Subcutaneous adipose tissue (tissue), 4 donors: ENCODE measurements around the gene RTP2. TPM values are rescaled to one million over a fixed set of nuclear protein-coding genes. Genes with fewer than 3 reads are reported as not detected.

Experiments
- CTCF ChIP-seq: fragments of 450-650 bp; IDR thresholded peaks from one replicate; pipeline ENCODE4 v1.5.1; 2016; ENCODE audit warnings: low read depth, mild to moderate bottlenecking, control low read depth, antibody characterized with exemption, moderate library complexity
- total RNA-seq, 4 donors: library from RNA; depleted of rRNA; stranded (reverse); fragments of >200 nt; gene quantifications; one replicate each; pipeline ENCODE4 v1.1.0, GENCODE V29; 2016

RTP2 gene
- total RNA-seq, 4 donors from 2014 or later, result not detected

- no peak for TF ChIP-seq CTCF
Observed at GRCh38 chr3:187745201-187746058, 43.1 kb upstream of the RTP2 start, which contains the start of gene BCL6. Gene BCL6 (minus strand): TSS chr3:187745468. CDS start chr3:187733693, 11,775 bp downstream.

GRCh38 chr3:187744169-187745151 lies 42.1 kb upstream of the RTP2 start:
- TF ChIP-seq CTCF, result no peak

GRCh38 chr3:187743195-187744141 lies 41.1 kb upstream of the RTP2 start:
- TF ChIP-seq CTCF, result no peak

- TF ChIP-seq CTCF, result no peak
Observed at GRCh38 chr3:187742351-187743171, 40.2 kb upstream of the RTP2 start.

- TF ChIP-seq CTCF, result no peak
Observed at GRCh38 chr3:187741403-187742350, 39.3 kb upstream of the RTP2 start.
